Activated CD8-positive, alpha-beta T cell treated with anti-CD3 and anti-CD28 coated beads, Interleukin-2, amount 10 ng/mL, durations not matched to agents 7 days and 5 days (primary cell): ENCODE measurements around the gene ENOX1. TPM values are rescaled to one million over a fixed set of nuclear protein-coding genes. Genes with fewer than 3 reads are reported as not detected.

ENCODE experiments used
- ATAC-seq: fragments of 150-1000 bp; cut with Tn5 transposase; one replicate; pipeline ENCODE4 v1.10.0; 2021; ENCODE audit warnings: moderate library complexity
- CTCF ChIA-PET: fragments of 350-600 bp; sonication (Branson Sonifier 250); formaldehyde crosslinking; loops from one replicate; lab custom pipeline; 2021; ENCODE audit warnings: antibody characterized with exemption; lab: Charles Lee
- POLR2A ChIA-PET: fragments of 350-600 bp; sonication (Branson Sonifier 250); formaldehyde crosslinking; loops from one replicate; lab custom pipeline; 2021; ENCODE audit warnings: antibody characterized with exemption; lab: Charles Lee
- DNase-seq: peaks from one replicate; pipeline ENCODE4 v3.0.0-alpha.2; 2020
- H3K27ac Mint-ChIP-seq: one replicate; pipeline ENCODE4 v1.8.0; 2021; ENCODE audit warnings: mild to moderate bottlenecking, mixed read lengths
- H3K27me3 Mint-ChIP-seq: one replicate; pipeline ENCODE4 v1.8.0; 2021; ENCODE audit warnings: low read depth, mixed read lengths
- H3K36me3 Mint-ChIP-seq: one replicate; pipeline ENCODE4 v1.8.0; 2021; ENCODE audit warnings: low read depth, mixed read lengths
- H3K4me1 Mint-ChIP-seq: one replicate; pipeline ENCODE4 v1.8.0; 2021; ENCODE audit warnings: low read depth, mixed read lengths
- H3K4me3 Mint-ChIP-seq: one replicate; pipeline ENCODE4 v1.8.0; 2021; ENCODE audit warnings: mild to moderate bottlenecking, mixed read lengths
- H3K9me3 Mint-ChIP-seq: one replicate; pipeline ENCODE4 v1.8.0; 2022; ENCODE audit warnings: mixed read lengths; ENCODE audit not compliant: insufficient read depth
- total RNA-seq, 2 experiments: library from RNA; stranded (reverse); gene quantifications; one replicate each; pipeline ENCODE4 v1.2.3, GENCODE V29; 2021

Gene ENOX1
- total RNA-seq, 2 experiments from 2014 or later = 0.08 TPM; not detected in 1

DNA sequence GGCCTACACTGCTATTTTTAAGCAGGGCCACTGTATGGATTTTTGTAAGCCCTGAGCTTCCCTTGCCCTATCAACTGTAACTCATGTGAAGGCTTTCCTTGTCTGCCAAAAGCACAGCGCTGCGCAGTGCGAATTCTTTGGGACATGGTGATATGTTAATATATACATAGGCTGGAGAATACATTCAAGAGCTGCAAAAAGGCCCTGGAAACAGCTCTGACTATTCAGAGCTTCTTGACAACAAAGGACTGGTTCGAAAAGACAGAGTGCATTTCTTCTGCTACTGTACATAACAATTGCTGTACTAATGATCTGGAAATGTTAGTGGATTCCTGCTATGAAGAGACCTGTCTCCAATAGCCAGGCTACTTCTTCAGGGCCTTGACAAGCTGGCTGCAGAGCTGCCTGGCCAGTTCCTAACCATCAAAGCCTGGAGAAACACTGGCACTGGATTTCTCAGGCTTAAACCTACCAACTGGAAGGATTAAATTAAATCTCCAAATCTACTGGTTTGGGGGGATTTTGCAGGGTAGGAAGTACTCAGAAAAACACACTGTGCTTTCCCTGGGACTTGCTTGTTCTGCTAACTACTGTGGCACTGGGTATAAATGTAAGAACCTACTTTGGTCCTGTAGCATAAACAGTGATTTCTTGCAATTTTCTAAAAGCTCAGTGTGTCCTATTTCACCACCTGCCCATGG, 516.5 kb downstream of the ENOX1 start:
- ChIA-PET CTCF (no interaction called here), POLR2A (no interaction called here)
- ATAC-seq (no peak), DNase-seq (no peak)
- H3K27me3 Mint-ChIP-seq = peaks cover 8% of the 10 kb centered on the region
- H3K9me3 Mint-ChIP-seq = no peaks in the 10 kb centered on the region
- no peaks in the 10 kb centered on the region for H3K4me1 Mint-ChIP-seq
- no peak overlapping the region for H3K27ac Mint-ChIP-seq
- H3K36me3 Mint-ChIP-seq = no peaks in the 10 kb centered on the region
- no peak overlapping the region for H3K4me3 Mint-ChIP-seq

DNA sequence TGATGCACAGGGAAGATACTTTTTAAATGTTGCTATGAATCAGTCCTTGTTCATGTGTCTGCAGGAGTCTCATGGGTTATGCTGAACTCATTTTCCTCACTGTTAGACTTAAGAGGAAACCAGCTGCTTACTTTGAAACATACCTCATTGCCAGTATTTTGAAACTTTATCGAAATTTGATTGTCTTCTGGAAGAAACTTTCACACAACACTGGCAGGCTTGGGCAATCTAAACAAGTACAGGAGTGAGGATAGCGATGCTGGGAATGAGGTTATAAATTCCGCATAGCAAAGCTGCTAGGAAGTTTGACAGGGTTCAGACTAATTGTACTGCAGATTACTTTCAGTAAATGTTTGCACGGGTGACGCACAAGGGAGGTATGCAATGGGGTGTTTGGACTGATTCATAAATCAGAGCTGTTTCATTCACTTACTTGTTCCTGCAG, 517.7 kb downstream of the ENOX1 start:
- ChIA-PET POLR2A (no interaction called here), CTCF (no interaction called here)
- Mint-ChIP-seq H3K4me3 (no peak overlapping the region), H3K36me3 (no peaks in the 10 kb centered on the region), H3K27me3 (peaks cover 8% of the 10 kb centered on the region), H3K9me3 (no peaks in the 10 kb centered on the region), H3K27ac (no peak overlapping the region), H3K4me1 (no peaks in the 10 kb centered on the region)
- no peak for DNase-seq
- ATAC-seq = no peak

GRCh38 chr13:43268632-43269031, 518.1 kb downstream of the ENOX1 start:
- Mint-ChIP-seq H3K4me3 (no peak overlapping the region), H3K4me1 (no peaks in the 10 kb centered on the region), H3K27me3 (peaks cover 8% of the 10 kb centered on the region), H3K27ac (no peak overlapping the region), H3K9me3 (no peaks in the 10 kb centered on the region), H3K36me3 (no peaks in the 10 kb centered on the region)
- no peak for ATAC-seq
- no peak for DNase-seq
- CTCF ChIA-PET = no interaction called here
- POLR2A ChIA-PET = no interaction called here

DNA sequence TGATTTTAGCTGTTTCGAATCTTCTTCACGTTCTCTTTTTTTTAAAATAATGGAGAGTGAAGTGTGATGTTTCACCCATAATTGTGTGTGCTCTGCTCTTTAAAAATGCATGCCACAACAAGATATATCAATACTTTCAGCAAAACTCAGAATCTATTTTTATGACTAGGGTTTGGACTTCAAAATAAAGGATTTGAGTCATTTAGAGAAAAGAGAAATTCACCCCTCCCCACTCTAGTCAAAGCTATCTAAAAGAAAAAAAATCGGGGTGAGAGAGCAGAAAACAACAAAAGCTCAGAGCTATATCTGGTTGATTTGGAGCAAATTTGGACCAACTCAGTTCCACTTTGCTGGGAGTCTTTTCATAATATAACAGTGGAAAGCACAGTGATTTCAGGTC, 518.9 kb downstream of the ENOX1 start:
- H3K36me3 Mint-ChIP-seq = no peaks in the 10 kb centered on the region
- ChIA-PET CTCF (no interaction called here), POLR2A (no interaction called here)
- no peak overlapping the region for H3K4me3 Mint-ChIP-seq
- ATAC-seq (no peak), DNase-seq (no peak)
- H3K4me1 Mint-ChIP-seq = no peaks in the 10 kb centered on the region
- H3K9me3 Mint-ChIP-seq = no peaks in the 10 kb centered on the region
- peaks cover 6% of the 10 kb centered on the region for H3K27me3 Mint-ChIP-seq
- H3K27ac Mint-ChIP-seq = no peak overlapping the region

GRCh38 chr13:43266936-43267615, 519.7 kb downstream of the ENOX1 start:
- Mint-ChIP-seq H3K36me3 (no peaks in the 10 kb centered on the region), H3K4me3 (no peak overlapping the region), H3K4me1 (no peaks in the 10 kb centered on the region), H3K27me3 (peaks cover 4% of the 10 kb centered on the region), H3K27ac (no peak overlapping the region), H3K9me3 (no peaks in the 10 kb centered on the region)
- POLR2A ChIA-PET = no interaction called here
- ATAC-seq = no peak
- DNase-seq = no peak
- CTCF ChIA-PET = interaction anchor here (0.6 kb wide), 1 partner anchor 1901 kb away, joined by 4 read pairs; no protein-coding TSS in a partner anchor

- CTCF ChIA-PET = no interaction called here
- POLR2A ChIA-PET = no interaction called here
- H3K4me1 Mint-ChIP-seq = no peaks in the 10 kb centered on the region
- H3K4me3 Mint-ChIP-seq = no peak overlapping the region
- ATAC-seq = no peak
- no peak for DNase-seq
- peaks cover 4% of the 10 kb centered on the region for H3K27me3 Mint-ChIP-seq
- H3K36me3 Mint-ChIP-seq = no peaks in the 10 kb centered on the region
- no peak overlapping the region for H3K27ac Mint-ChIP-seq
- H3K9me3 Mint-ChIP-seq = no peaks in the 10 kb centered on the region
Observed at GRCh38 chr13:43265028-43265427, 521.7 kb downstream of the ENOX1 start.

GRCh38 chr13:43264458-43264857, 522.3 kb downstream of the ENOX1 start:
- ChIA-PET CTCF (no interaction called here), POLR2A (no interaction called here)
- Mint-ChIP-seq H3K27me3 (peaks cover 4% of the 10 kb centered on the region), H3K9me3 (no peaks in the 10 kb centered on the region), H3K4me3 (no peak overlapping the region), H3K27ac (no peak overlapping the region), H3K36me3 (no peaks in the 10 kb centered on the region), H3K4me1 (no peaks in the 10 kb centered on the region)
- DNase-seq = no peak
- ATAC-seq = no peak

GRCh38 chr13:43263047-43263446, 523.7 kb downstream of the ENOX1 start:
- H3K27me3 Mint-ChIP-seq = peaks cover 2% of the 10 kb centered on the region
- H3K27ac Mint-ChIP-seq = no peak overlapping the region
- no peaks in the 10 kb centered on the region for H3K4me1 Mint-ChIP-seq
- no peak overlapping the region for H3K4me3 Mint-ChIP-seq
- no peaks in the 10 kb centered on the region for H3K9me3 Mint-ChIP-seq
- POLR2A ChIA-PET = no interaction called here
- DNase-seq (no peak), ATAC-seq (no peak)
- CTCF ChIA-PET = interaction anchor here (1.5 kb wide), 1 partner anchor 293 kb away, joined by 3 read pairs; no protein-coding TSS in a partner anchor
- H3K36me3 Mint-ChIP-seq = no peaks in the 10 kb centered on the region

- ATAC-seq (no peak), DNase-seq (no peak)
- no peaks in the 10 kb centered on the region for H3K36me3 Mint-ChIP-seq
- no peak overlapping the region for H3K27ac Mint-ChIP-seq
- H3K9me3 Mint-ChIP-seq = no peaks in the 10 kb centered on the region
- peaks cover 3% of the 10 kb centered on the region for H3K27me3 Mint-ChIP-seq
- ChIA-PET POLR2A (no interaction called here), CTCF (no interaction called here)
- H3K4me1 Mint-ChIP-seq = no peaks in the 10 kb centered on the region
- H3K4me3 Mint-ChIP-seq = no peak overlapping the region
Observed at GRCh38 chr13:43260999-43261398, 525.8 kb downstream of the ENOX1 start.

- DNase-seq (no peak), ATAC-seq (no peak)
- ChIA-PET POLR2A (interaction anchor here (0.6 kb wide), 1 partner anchor 62 kb away, joined by 3 read pairs; no protein-coding TSS in a partner anchor), CTCF (no interaction called here)
- Mint-ChIP-seq H3K36me3 (no peaks in the 10 kb centered on the region), H3K9me3 (no peaks in the 10 kb centered on the region), H3K27me3 (peaks cover 6% of the 10 kb centered on the region), H3K4me3 (no peak overlapping the region), H3K4me1 (no peaks in the 10 kb centered on the region), H3K27ac (no peak overlapping the region)
Observed at GRCh38 chr13:43258771-43259170, 528.0 kb downstream of the ENOX1 start.

DNA sequence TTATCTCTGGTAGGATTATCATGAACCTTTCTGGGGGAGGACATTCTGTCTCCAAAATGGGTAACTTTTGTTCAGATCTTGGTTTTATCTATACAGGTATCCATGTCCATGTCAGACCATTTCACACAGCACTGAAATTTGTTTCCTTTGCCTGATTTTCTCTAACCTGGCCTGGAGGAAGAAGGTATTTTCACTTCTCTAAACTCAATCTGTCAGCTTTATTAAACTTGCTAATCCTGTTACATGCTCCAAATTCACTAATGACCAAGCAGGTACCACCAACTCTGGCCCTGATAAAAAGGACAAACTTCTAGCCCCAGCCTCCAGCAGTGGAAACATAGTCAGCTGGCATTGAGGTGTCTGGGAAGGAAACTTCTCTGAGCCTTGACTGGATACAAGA, 529.0 kb downstream of the ENOX1 start:
- no peak overlapping the region for H3K4me3 Mint-ChIP-seq
- ATAC-seq (no peak), DNase-seq (no peak)
- ChIA-PET CTCF (no interaction called here), POLR2A (no interaction called here)
- no peak overlapping the region for H3K27ac Mint-ChIP-seq
- no peaks in the 10 kb centered on the region for H3K4me1 Mint-ChIP-seq
- H3K9me3 Mint-ChIP-seq = no peaks in the 10 kb centered on the region
- H3K27me3 Mint-ChIP-seq = peaks cover 6% of the 10 kb centered on the region
- H3K36me3 Mint-ChIP-seq = no peaks in the 10 kb centered on the region

GRCh38 chr13:43251961-43252360, 534.8 kb downstream of the ENOX1 start:
- Mint-ChIP-seq H3K9me3 (no peaks in the 10 kb centered on the region), H3K36me3 (no peaks in the 10 kb centered on the region), H3K4me1 (no peaks in the 10 kb centered on the region), H3K27ac (no peak overlapping the region), H3K4me3 (no peak overlapping the region), H3K27me3 (peaks cover 8% of the 10 kb centered on the region)
- ChIA-PET POLR2A (no interaction called here), CTCF (interaction anchor here (1.6 kb wide), 1 partner anchor 10 kb away, joined by 3 read pairs; no protein-coding TSS in a partner anchor)
- no peak for ATAC-seq
- DNase-seq = no peak
